PC-3 (cell line): ENCODE data around the gene UBE2H.

Experiments
- EZH2 ChIP-seq: fragments of 300-600 bp; sonication (generic); IDR thresholded peaks from one replicate; pipeline ENCODE4 v1.6.1; 2017; ENCODE audit warnings: antibody characterized with exemption, mild to moderate bottlenecking, low read length; ENCODE audit not compliant: unreplicated experiment
- EZH2phosphoT487 ChIP-seq: fragments of 300-600 bp; sonication (generic); IDR thresholded peaks from 2 replicates; pipeline ENCODE4 v1.6.1; 2018; ENCODE audit warnings: mild to moderate bottlenecking, antibody characterized with exemption, low read length, borderline replicate concordance
- TF ChIP-seq, protein P1 (sequence below): fragments of 300-600 bp; sonication (generic); conservative IDR thresholded peaks from 2 replicates; pipeline ENCODE4 v1.5.1; 2017; ENCODE audit warnings: antibody characterized with exemption, low read depth, mild to moderate bottlenecking, low read length

GRCh38 chr7:129857313-129857712, 95.4 kb downstream of the UBE2H start:
- TF ChIP-seq EZH2 (no peak), EZH2phosphoT487 (no peak)
- TF ChIP-seq, protein P1, sequence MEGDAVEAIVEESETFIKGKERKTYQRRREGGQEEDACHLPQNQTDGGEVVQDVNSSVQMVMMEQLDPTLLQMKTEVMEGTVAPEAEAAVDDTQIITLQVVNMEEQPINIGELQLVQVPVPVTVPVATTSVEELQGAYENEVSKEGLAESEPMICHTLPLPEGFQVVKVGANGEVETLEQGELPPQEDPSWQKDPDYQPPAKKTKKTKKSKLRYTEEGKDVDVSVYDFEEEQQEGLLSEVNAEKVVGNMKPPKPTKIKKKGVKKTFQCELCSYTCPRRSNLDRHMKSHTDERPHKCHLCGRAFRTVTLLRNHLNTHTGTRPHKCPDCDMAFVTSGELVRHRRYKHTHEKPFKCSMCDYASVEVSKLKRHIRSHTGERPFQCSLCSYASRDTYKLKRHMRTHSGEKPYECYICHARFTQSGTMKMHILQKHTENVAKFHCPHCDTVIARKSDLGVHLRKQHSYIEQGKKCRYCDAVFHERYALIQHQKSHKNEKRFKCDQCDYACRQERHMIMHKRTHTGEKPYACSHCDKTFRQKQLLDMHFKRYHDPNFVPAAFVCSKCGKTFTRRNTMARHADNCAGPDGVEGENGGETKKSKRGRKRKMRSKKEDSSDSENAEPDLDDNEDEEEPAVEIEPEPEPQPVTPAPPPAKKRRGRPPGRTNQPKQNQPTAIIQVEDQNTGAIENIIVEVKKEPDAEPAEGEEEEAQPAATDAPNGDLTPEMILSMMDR, result no peak
